ENCODE measurements around the gene DPP8.

Gene DPP8

DNA sequence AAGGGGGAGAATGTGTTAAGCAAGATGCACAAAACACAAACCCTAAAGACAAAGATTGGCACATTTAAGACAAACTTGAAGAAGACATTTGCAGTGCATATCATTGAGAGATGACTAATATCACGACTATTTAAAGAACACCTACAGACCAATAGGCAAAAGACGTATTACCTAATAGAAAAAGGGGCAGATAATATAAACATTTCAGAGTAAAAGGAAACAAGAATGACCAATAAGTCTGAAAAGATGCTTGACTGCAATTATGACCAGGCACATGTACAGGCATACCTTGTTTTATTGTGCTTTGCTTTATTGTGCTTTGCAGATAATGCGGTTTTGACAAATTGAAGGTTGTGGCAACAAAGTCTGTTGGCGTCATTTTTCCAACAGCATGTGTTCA is 17.7 kb upstream of the DPP8 start (continued):
- TF ChIP-seq SCRT1 (tag by site-specific recombination; IDR thresholded peaks at IDR 0.05; ENCODE audit: borderline replicate concordance) = no peak
- TF ChIP-seq ZNF670 (tag by site-specific recombination; IDR thresholded peaks at IDR 0.05; ENCODE audit: low read depth) = no peak
- TF ChIP-seq GLIS2 (tag by site-specific recombination; IDR thresholded peaks at IDR 0.05) = no peak
- TF ChIP-seq ZNF624 (tag by site-specific recombination; IDR thresholded peaks at IDR 0.05) = no peak
- TF ChIP-seq TCF7L2 (IDR thresholded peaks at IDR 0.05; ENCODE audit: borderline replicate concordance, low read depth, low read length) = no peak
- no peak for TF ChIP-seq ZFP37 (tag by site-specific recombination; IDR thresholded peaks at IDR 0.05)
- no peak for TF ChIP-seq MZF1 (tag by site-specific recombination; IDR thresholded peaks at IDR 0.05; ENCODE audit: borderline replicate concordance)
- TF ChIP-seq ZNF660 (tag by site-specific recombination; IDR thresholded peaks at IDR 0.05) = no peak
- no peak for TF ChIP-seq ZNF768 (tag by site-specific recombination; IDR thresholded peaks at IDR 0.05)
- no peak for TF ChIP-seq ZNF274 (IDR thresholded peaks at IDR 0.05; ENCODE audit: low read length)
- no peak for TF ChIP-seq ZNF274 (tag by site-specific recombination; IDR thresholded peaks at IDR 0.05; ENCODE audit: borderline replicate concordance)
- TF ChIP-seq, protein P1, sequence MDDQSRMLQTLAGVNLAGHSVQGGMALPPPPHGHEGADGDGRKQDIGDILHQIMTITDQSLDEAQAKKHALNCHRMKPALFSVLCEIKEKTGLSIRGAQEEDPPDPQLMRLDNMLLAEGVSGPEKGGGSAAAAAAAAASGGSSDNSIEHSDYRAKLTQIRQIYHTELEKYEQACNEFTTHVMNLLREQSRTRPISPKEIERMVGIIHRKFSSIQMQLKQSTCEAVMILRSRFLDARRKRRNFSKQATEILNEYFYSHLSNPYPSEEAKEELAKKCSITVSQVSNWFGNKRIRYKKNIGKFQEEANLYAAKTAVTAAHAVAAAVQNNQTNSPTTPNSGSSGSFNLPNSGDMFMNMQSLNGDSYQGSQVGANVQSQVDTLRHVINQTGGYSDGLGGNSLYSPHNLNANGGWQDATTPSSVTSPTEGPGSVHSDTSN (CRISPR knock-in tag; IDR thresholded peaks at IDR 0.05) = no peak
- TF ChIP-seq ZNF426 (tag by site-specific recombination; IDR thresholded peaks at IDR 0.05) = no peak
- 0 out of 2 replicates have a peak, but pooled peaks have one; percentile 21 for TF ChIP-seq SP7 (tag by site-specific recombination; IDR thresholded peaks at IDR 0.05)
- peak; percentile 67 for TF ChIP-seq ZNF335 (tag by site-specific recombination; conservative IDR thresholded peaks at IDR 0.05)
- TF ChIP-seq, protein P2, sequence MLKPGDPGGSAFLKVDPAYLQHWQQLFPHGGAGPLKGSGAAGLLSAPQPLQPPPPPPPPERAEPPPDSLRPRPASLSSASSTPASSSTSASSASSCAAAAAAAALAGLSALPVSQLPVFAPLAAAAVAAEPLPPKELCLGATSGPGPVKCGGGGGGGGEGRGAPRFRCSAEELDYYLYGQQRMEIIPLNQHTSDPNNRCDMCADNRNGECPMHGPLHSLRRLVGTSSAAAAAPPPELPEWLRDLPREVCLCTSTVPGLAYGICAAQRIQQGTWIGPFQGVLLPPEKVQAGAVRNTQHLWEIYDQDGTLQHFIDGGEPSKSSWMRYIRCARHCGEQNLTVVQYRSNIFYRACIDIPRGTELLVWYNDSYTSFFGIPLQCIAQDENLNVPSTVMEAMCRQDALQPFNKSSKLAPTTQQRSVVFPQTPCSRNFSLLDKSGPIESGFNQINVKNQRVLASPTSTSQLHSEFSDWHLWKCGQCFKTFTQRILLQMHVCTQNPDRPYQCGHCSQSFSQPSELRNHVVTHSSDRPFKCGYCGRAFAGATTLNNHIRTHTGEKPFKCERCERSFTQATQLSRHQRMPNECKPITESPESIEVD (tag by site-specific recombination; IDR thresholded peaks at IDR 0.05) = peak; percentile 61
- no peak for TF ChIP-seq ZNF548 (tag by site-specific recombination; IDR thresholded peaks at IDR 0.05)

DNA sequence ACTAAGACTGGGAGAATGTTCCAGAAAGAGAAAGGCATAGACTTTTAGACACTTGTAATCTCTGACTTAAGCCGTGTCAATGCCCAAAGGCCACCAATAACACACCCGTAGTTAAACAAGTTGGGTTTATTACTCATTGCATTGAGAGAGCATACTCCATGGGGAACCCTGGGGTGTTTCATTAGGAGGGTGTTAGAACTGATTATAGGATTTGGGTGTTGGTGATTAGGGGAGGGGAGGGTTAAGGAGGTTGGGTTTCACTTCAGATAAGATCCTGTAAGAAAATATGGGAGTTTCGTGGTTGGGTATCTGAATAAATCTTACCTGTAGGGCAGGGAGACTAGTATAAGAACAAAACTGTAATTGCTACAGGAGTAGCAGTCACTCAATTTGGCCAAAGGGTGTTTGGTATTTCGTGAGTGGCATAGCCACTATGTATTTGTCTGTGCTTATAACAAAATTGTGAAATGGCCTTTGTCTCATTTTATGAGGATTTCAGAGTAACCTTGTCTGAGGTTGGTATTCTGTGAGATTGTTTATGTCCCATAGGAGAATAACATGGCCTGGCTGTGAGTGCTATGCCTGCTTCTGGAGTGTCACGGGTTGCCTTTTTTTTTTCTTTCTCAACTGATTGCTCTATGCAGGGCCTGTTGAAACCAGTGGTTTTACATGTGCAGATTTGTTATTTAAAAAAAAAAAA is 15.7 kb upstream of the DPP8 start:
- Histone ChIP-seq H3K4me3 (ENCODE audit: low read depth, low read length) (no peak overlapping the region; the same call in 1 of the 2 replicates), H3K36me3 (ENCODE audit: control insufficient read depth in 2 of 2, insufficient read depth in 1 of 2, low read length in 2 of 2) (peaks cover 11 to 12% of the 10 kb centered on the region in 2 experiments; a peak in 2 of 3 replicates), H3K27ac (ENCODE audit: extremely low read depth, low read depth, low read length) (peak overlapping the region; percentile 68), H3K4me1 (ENCODE audit: control insufficient read depth, insufficient read depth, low read length) (peaks cover 30% of the 10 kb centered on the region), H3K9me3 (ENCODE audit: control insufficient read depth, insufficient read depth, low read depth, low read length) (no peaks in the 10 kb centered on the region)
- POLR2A ChIA-PET = interaction anchor here (0.7 to 1.0 kb wide), 2 partner anchors 16 to 215 kb away, joined by 3 to 6 read pairs; no protein-coding TSS in a partner anchor
- CTCF ChIA-PET = no interaction called here
- TF ChIP-seq, protein P3, sequence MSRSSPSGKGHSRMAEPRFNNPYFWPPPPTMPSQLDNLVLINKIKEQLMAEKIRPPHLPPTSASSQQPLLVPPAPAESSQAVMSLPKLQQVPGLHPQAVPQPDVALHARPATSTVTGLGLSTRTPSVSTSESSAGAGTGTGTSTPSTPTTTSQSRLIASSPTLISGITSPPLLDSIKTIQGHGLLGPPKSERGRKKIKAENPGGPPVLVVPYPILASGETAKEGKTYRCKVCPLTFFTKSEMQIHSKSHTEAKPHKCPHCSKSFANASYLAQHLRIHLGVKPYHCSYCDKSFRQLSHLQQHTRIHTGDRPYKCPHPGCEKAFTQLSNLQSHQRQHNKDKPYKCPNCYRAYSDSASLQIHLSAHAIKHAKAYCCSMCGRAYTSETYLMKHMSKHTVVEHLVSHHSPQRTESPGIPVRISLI (tag by site-specific recombination; IDR thresholded peaks at IDR 0.05) = no peak
- TF ChIP-seq KLF9 (tag by site-specific recombination; IDR thresholded peaks at IDR 0.05; ENCODE audit: low read depth) = 0 out of 2 replicates have a peak, but pooled peaks have one; percentile 4
- TF ChIP-seq, protein P4, sequence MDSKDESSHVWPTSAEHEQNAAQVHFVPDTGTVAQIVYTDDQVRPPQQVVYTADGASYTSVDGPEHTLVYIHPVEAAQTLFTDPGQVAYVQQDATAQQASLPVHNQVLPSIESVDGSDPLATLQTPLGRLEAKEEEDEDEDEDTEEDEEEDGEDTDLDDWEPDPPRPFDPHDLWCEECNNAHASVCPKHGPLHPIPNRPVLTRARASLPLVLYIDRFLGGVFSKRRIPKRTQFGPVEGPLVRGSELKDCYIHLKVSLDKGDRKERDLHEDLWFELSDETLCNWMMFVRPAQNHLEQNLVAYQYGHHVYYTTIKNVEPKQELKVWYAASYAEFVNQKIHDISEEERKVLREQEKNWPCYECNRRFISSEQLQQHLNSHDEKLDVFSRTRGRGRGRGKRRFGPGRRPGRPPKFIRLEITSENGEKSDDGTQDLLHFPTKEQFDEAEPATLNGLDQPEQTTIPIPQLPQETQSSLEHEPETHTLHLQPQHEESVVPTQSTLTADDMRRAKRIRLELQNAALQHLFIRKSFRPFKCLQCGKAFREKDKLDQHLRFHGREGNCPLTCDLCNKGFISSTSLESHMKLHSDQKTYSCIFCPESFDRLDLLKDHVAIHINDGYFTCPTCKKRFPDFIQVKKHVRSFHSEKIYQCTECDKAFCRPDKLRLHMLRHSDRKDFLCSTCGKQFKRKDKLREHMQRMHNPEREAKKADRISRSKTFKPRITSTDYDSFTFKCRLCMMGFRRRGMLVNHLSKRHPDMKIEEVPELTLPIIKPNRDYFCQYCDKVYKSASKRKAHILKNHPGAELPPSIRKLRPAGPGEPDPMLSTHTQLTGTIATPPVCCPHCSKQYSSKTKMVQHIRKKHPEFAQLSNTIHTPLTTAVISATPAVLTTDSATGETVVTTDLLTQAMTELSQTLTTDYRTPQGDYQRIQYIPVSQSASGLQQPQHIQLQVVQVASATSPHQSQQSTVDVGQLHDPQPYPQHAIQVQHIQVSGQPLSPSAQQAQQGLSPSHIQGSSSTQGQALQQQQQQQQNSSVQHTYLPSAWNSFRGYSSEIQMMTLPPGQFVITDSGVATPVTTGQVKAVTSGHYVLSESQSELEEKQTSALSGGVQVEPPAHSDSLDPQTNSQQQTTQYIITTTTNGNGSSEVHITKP (tag by site-specific recombination; IDR thresholded peaks at IDR 0.05) = 0 out of 2 replicates have a peak, but pooled peaks have one; percentile 6
- TF ChIP-seq, protein P5, sequence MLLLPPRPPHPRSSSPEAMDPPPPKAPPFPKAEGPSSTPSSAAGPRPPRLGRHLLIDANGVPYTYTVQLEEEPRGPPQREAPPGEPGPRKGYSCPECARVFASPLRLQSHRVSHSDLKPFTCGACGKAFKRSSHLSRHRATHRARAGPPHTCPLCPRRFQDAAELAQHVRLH (tag by site-specific recombination; IDR thresholded peaks at IDR 0.05) = no peak; the same call in 1 of the 2 replicates
- TF ChIP-seq ZNF843 (tag by site-specific recombination; IDR thresholded peaks at IDR 0.05) = peak; percentile 88
- 0 out of 2 replicates have a peak, but pooled peaks have one; percentile 39 for TF ChIP-seq ZNF596 (tag by site-specific recombination; IDR thresholded peaks at IDR 0.05)
- TF ChIP-seq TRIM28 (IDR thresholded peaks at IDR 0.05; ENCODE audit: borderline replicate concordance, low read length) = no peak; the same call in 1 of the 2 replicates
- TF ChIP-seq ZNF501 (tag by site-specific recombination; IDR thresholded peaks at IDR 0.05) = no peak; the same call in 1 of the 2 replicates
- TF ChIP-seq ZNF544 (tag by site-specific recombination; IDR thresholded peaks at IDR 0.05) = no peak
- TF ChIP-seq ZNF776 (tag by site-specific recombination; IDR thresholded peaks at IDR 0.05; ENCODE audit: borderline replicate concordance) = no peak
